Ovary (tissue), 3 donors: ENCODE data around the gene SLTM.
"Not testable (repeated sequence)": the region's sequence is repeated elsewhere in the genome, so short reads cannot be mapped to it uniquely, and the experiment has no call there.

Source experiments
- POLR2A ChIP-seq: fragments of 450-650 bp; IDR thresholded peaks from one replicate; pipeline ENCODE4 v1.6.1; 2017; ENCODE audit warnings: antibody characterized with exemption, mild to moderate bottlenecking, moderate library complexity
- TF ChIP-seq, protein P1 (sequence below), 3 donors: fragments of 450-650 bp in 2 of 3; fragments of 200-600 bp in 1 of 3; IDR thresholded peaks; one replicate each; pipeline versions ENCODE4 v1.5.1 to v1.8.0; 2016 to 2022; ENCODE audit warnings: antibody characterized with exemption in 3 of 3, mild to moderate bottlenecking in 1 of 3
- donor health status: DM: no; HTN: no; CAD: no.

DNA sequence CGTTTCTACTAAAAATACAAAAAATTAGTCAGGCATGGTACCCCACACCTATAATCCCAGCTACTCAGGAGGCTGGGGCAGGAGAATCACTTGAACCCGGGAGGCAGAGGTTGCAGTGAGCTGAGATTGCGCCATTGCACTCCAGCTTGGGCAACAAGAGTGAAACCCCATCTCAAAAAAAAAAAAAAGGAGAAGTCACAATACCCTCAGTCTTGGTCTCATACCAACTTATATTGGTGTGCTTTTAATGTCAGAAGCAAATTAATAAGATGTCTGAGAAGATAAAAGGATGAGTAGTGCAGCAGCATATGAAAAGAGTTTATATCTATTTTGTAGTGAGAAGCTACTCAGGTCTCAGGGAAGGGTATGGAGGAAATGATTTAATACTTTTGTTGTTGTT is 49.6 kb downstream of the SLTM start:
- TF ChIP-seq, protein P1, sequence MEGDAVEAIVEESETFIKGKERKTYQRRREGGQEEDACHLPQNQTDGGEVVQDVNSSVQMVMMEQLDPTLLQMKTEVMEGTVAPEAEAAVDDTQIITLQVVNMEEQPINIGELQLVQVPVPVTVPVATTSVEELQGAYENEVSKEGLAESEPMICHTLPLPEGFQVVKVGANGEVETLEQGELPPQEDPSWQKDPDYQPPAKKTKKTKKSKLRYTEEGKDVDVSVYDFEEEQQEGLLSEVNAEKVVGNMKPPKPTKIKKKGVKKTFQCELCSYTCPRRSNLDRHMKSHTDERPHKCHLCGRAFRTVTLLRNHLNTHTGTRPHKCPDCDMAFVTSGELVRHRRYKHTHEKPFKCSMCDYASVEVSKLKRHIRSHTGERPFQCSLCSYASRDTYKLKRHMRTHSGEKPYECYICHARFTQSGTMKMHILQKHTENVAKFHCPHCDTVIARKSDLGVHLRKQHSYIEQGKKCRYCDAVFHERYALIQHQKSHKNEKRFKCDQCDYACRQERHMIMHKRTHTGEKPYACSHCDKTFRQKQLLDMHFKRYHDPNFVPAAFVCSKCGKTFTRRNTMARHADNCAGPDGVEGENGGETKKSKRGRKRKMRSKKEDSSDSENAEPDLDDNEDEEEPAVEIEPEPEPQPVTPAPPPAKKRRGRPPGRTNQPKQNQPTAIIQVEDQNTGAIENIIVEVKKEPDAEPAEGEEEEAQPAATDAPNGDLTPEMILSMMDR (IDR thresholded peaks at IDR 0.05), result not testable (repeated sequence)
- TF ChIP-seq POLR2A, result not testable (repeated sequence)
